HFFc6 (cell line): Measurements from ENCODE around the gene JARID2. TPM values are rescaled to one million over a fixed set of nuclear protein-coding genes. Genes with fewer than 3 reads are reported as not detected.

Experiments used
- DNase-seq: peaks from one replicate; pipeline ENCODE4 v3.0.0-alpha.2; 2018
- H3K27ac Mint-ChIP-seq: 2 replicates; pipeline ENCODE4 v1.8.0; 2020; ENCODE audit warnings: mild to moderate bottlenecking, mixed read lengths
- H3K27me3 Mint-ChIP-seq: 2 replicates; pipeline ENCODE4 v1.8.0; 2021; ENCODE audit warnings: mild to moderate bottlenecking, moderate library complexity, mixed read lengths; ENCODE audit not compliant: insufficient read depth
- H3K36me3 Mint-ChIP-seq: 2 replicates; pipeline ENCODE4 v1.8.0; 2021; ENCODE audit warnings: low read depth, mixed read lengths
- H3K4me1 Mint-ChIP-seq: 2 replicates; pipeline ENCODE4 v1.8.0; 2020; ENCODE audit warnings: low read depth, mixed read lengths
- H3K4me3 Mint-ChIP-seq: 2 replicates; pipeline ENCODE4 v1.8.0; 2020; ENCODE audit warnings: mild to moderate bottlenecking, moderate library complexity, mixed read lengths
- H3K9me3 Mint-ChIP-seq: 2 replicates; pipeline ENCODE4 v1.8.0; 2020; ENCODE audit warnings: mild to moderate bottlenecking, mixed read lengths
- CTCF ChIP-seq: fragments of 200-600 bp; sonication (generic); IDR thresholded peaks from 2 replicates; pipeline ENCODE4 v1.5.0; 2021; ENCODE audit warnings: antibody characterized with exemption, mild to moderate bottlenecking
- total RNA-seq, 6 experiments: library from RNA; stranded (reverse); fragmentation: NEBNext Ultra II Directional; extraction: Animal tissue kit (Norgen Biotek cat#: 25700); gene quantifications; 2 replicates in 1 of 6; 3 replicates in 5 of 6; pipeline ENCODE4 v1.2.3, GENCODE V29; 2021

Gene JARID2
- total RNA-seq, 6 experiments from 2014 or later, result 8.3 to 10.1 (median 9.5) TPM

GRCh38 chr6:15453622-15454021 lies 207.8 kb downstream of the JARID2 start:
- Mint-ChIP-seq H3K27ac (no peak overlapping the region), H3K4me1 (peaks cover 31% of the 10 kb centered on the region), H3K9me3 (no peaks in the 10 kb centered on the region), H3K36me3 (peaks cover 5% of the 10 kb centered on the region), H3K4me3 (no peak overlapping the region), H3K27me3 (peaks cover 4% of the 10 kb centered on the region)
- TF ChIP-seq CTCF, result no peak
- DNase-seq, result no peak

GRCh38 chr6:15456422-15456821 lies 210.6 kb downstream of the JARID2 start:
- H3K27me3 Mint-ChIP-seq, result peaks cover 4% of the 10 kb centered on the region
- no peak for TF ChIP-seq CTCF
- H3K4me1 Mint-ChIP-seq, result peaks cover 25% of the 10 kb centered on the region
- no peak overlapping the region for H3K27ac Mint-ChIP-seq
- H3K36me3 Mint-ChIP-seq, result peaks cover 5% of the 10 kb centered on the region
- no peak overlapping the region for H3K4me3 Mint-ChIP-seq
- DNase-seq, result no peak
- no peaks in the 10 kb centered on the region for H3K9me3 Mint-ChIP-seq

GRCh38 chr6:15457121-15457650 lies 211.3 kb downstream of the JARID2 start:
- Mint-ChIP-seq H3K27ac (no peak overlapping the region), H3K9me3 (no peaks in the 10 kb centered on the region), H3K4me1 (peaks cover 30% of the 10 kb centered on the region), H3K4me3 (no peak overlapping the region), H3K27me3 (peaks cover 4% of the 10 kb centered on the region), H3K36me3 (peaks cover 5% of the 10 kb centered on the region)
- TF ChIP-seq CTCF, result no peak
- DNase-seq, result no peak

GRCh38 chr6:15458021-15458459 lies 212.2 kb downstream of the JARID2 start:
- Mint-ChIP-seq H3K9me3 (no peaks in the 10 kb centered on the region), H3K36me3 (peaks cover 5% of the 10 kb centered on the region; the same call in 1 of the 2 replicates), H3K27me3 (peaks cover 2% of the 10 kb centered on the region), H3K4me3 (no peak overlapping the region), H3K4me1 (peaks cover 39% of the 10 kb centered on the region), H3K27ac (no peak overlapping the region)
- no peak for TF ChIP-seq CTCF
- DNase-seq, result no peak

- no peak for TF ChIP-seq CTCF
- Mint-ChIP-seq H3K27me3 (peaks cover 2% of the 10 kb centered on the region), H3K4me3 (no peak overlapping the region), H3K9me3 (no peaks in the 10 kb centered on the region), H3K27ac (no peak overlapping the region), H3K36me3 (0 out of 2 replicates have a peak, but pooled peaks cover 10% of the 10 kb centered on the region), H3K4me1 (peaks cover 61% of the 10 kb centered on the region)
- DNase-seq, result no peak
Measured at GRCh38 chr6:15460110-15460727, 214.3 kb downstream of the JARID2 start.
